Neuronal stem cell (in vitro differentiated cells): Measurements from ENCODE around the gene YJU2.
A peak's percentile ranks its signal among the peaks of the same experiment; 100 is the strongest.

Source experiments
- DNase-seq: peaks from one replicate; pipeline ENCODE4 v3.0.0-alpha.2; 2013; ENCODE audit warnings: low spot score
- H2AFZ ChIP-seq: one replicate; pipeline ENCODE4 v1.6.1; 2013; ENCODE audit warnings: mild to moderate bottlenecking, low read length, inconsistent platforms
- H2AK5ac ChIP-seq: 2 replicates; pipeline ENCODE4 v1.6.1; 2013; ENCODE audit warnings: low read depth, mild to moderate bottlenecking, inconsistent platforms, low read length, moderate library complexity, mixed read lengths
- H2BK120ac ChIP-seq: 2 replicates; pipeline ENCODE4 v1.6.1; 2013; ENCODE audit warnings: low read depth, mild to moderate bottlenecking, inconsistent platforms, low read length, moderate library complexity, mixed read lengths
- H2BK12ac ChIP-seq: one replicate; pipeline ENCODE4 v1.6.1; 2013; ENCODE audit warnings: low read length, inconsistent platforms
- H2BK15ac ChIP-seq: 2 replicates; pipeline ENCODE4 v1.6.1; 2013; ENCODE audit warnings: mild to moderate bottlenecking, low read length, inconsistent platforms, mixed read lengths
- H2BK5ac ChIP-seq: one replicate; pipeline ENCODE4 v1.6.1; 2013; ENCODE audit warnings: inconsistent platforms, mild to moderate bottlenecking, low read length, moderate library complexity
- H3K14ac ChIP-seq: one replicate; pipeline ENCODE4 v1.6.1; 2013; ENCODE audit warnings: low read length, inconsistent platforms
- H3K18ac ChIP-seq: 2 replicates; pipeline ENCODE4 v1.6.1; 2013; ENCODE audit warnings: low read length, inconsistent platforms
- H3K23ac ChIP-seq: 2 replicates; pipeline ENCODE4 v1.6.1; 2013; ENCODE audit warnings: low read depth, mild to moderate bottlenecking, mixed read lengths, low read length, inconsistent platforms; ENCODE audit not compliant: poor library complexity
- H3K27ac ChIP-seq: replicated peaks from 3 replicates; pipeline ENCODE4 v1.5.1; 2013; ENCODE audit warnings: low read length, inconsistent platforms
- H3K27me3 ChIP-seq, 3 experiments: 2 replicates each; pipeline ENCODE4 v1.6.1; 2013; ENCODE audit warnings: low read length in 3 of 3, mild to moderate bottlenecking in 2 of 3, inconsistent platforms in 1 of 3, low read depth in 1 of 3, mixed read lengths in 1 of 3, moderate library complexity in 1 of 3; ENCODE audit not compliant: control insufficient read depth in 3 of 3, insufficient read depth in 3 of 3
- H3K36me3 ChIP-seq, 2 donors: replicated peaks in 1 of 2; 2 replicates each; pipeline ENCODE4 v1.6.1; 2013; ENCODE audit warnings: low read length in 2 of 2; ENCODE audit not compliant: control insufficient read depth in 2 of 2, insufficient read depth in 2 of 2
- H3K4ac ChIP-seq: 2 replicates; pipeline ENCODE4 v1.6.1; 2013; ENCODE audit warnings: inconsistent platforms, mild to moderate bottlenecking, low read length, moderate library complexity
- H3K4me1 ChIP-seq, 2 donors: 1 replicate in 1 of 2; 2 replicates in 1 of 2; pipeline ENCODE4 v1.6.1; 2013; ENCODE audit warnings: low read length in 2 of 2, low read depth in 1 of 2; ENCODE audit not compliant: control insufficient read depth in 2 of 2, insufficient read depth in 1 of 2
- H3K4me2 ChIP-seq: one replicate; pipeline ENCODE4 v1.6.1; 2013; ENCODE audit warnings: mild to moderate bottlenecking, low read length, inconsistent platforms; ENCODE audit not compliant: insufficient read depth, poor library complexity, severe bottlenecking
- H3K4me3 ChIP-seq, 2 donors: 2 replicates each; pipeline ENCODE4 v1.5.1; 2013; ENCODE audit warnings: low read length in 2 of 2, mild to moderate bottlenecking in 2 of 2, inconsistent platforms in 1 of 2, moderate library complexity in 1 of 2
- H3K79me1 ChIP-seq: one replicate; pipeline ENCODE4 v1.6.1; 2013; ENCODE audit warnings: low read depth, mild to moderate bottlenecking, inconsistent platforms, low read length, moderate library complexity
- H3K9ac ChIP-seq: one replicate; pipeline ENCODE4 v1.6.1; 2013; ENCODE audit warnings: mild to moderate bottlenecking, low read depth, low read length, inconsistent platforms; ENCODE audit not compliant: poor library complexity
- H3K9me3 ChIP-seq, 2 donors: replicated peaks in 1 of 2; 2 replicates each; pipeline versions ENCODE3 to v1.6.1; 2013; ENCODE audit warnings: low read length in 2 of 2, mild to moderate bottlenecking in 2 of 2, inconsistent platforms in 1 of 2, low read depth in 1 of 2, mixed read lengths in 1 of 2, moderate library complexity in 1 of 2; ENCODE audit not compliant: control insufficient read depth in 2 of 2, insufficient read depth in 1 of 2
- H4K8ac ChIP-seq: one replicate; pipeline ENCODE4 v1.6.1; 2013; ENCODE audit warnings: low read depth, mild to moderate bottlenecking, inconsistent platforms, low read length, moderate library complexity
- H4K91ac ChIP-seq: one replicate; pipeline ENCODE4 v1.6.1; 2013; ENCODE audit warnings: low read length, low read depth, mild to moderate bottlenecking, inconsistent platforms; ENCODE audit not compliant: poor library complexity
- WGBS, 2 donors: extraction: QIAGEN DNeasy Blood & Tissue Kit; methylation state at CpG; one replicate each; pipeline ENCODE4 v1.1.7; 2013; ENCODE audit warnings: missing lambda C conversion rate in 2 of 2, mixed read lengths in 1 of 2; ENCODE audit not compliant: insufficient read length in 2 of 2, insufficient replicate concordance in 1 of 2; ENCODE audit errors: extremely low coverage in 2 of 2; 5-methylcytosine and 5-hydroxymethylcytosine counted together

YJU2 gene

GRCh38 chr19:4277191-4277696 lies 30.4 kb downstream of the YJU2 start:
- Histone ChIP-seq H3K36me3 (no peaks in the 10 kb centered on the region), H3K9me3 (no peaks in the 10 kb centered on the region), H4K8ac (peak overlapping the region; percentile 65), H3K79me1 (no peaks in the 10 kb centered on the region), H3K14ac (no peak overlapping the region), H3K4me2 (no peak overlapping the region), H4K91ac (no peak overlapping the region), H3K9ac (no peak overlapping the region), H3K4me1 (peaks cover 3 to 14% of the 10 kb centered on the region in 2 donors), H2BK15ac (peak overlapping the region; percentile 49), H2AFZ (no peak overlapping the region), H3K27me3 (peaks cover 0 to 41% (median 12%) of the 10 kb centered on the region in 3 experiments), H2BK120ac (no peak overlapping the region), H3K27ac (no peak overlapping the region), H2BK12ac (no peak overlapping the region), H3K18ac (peak overlapping the region; percentile 64), H3K4me3 (no peak overlapping the region), H2AK5ac (no peak overlapping the region), H3K23ac (peak overlapping the region; percentile 95), H2BK5ac (no peak overlapping the region), H3K4ac (no peak overlapping the region)
- DNase-seq: no peak
- no CpG with 5 or more reads among the region's 16 CpGs for WGBS, 2 donors

GRCh38 chr19:4278010-4278409 lies 31.1 kb downstream of the YJU2 start:
- H3K4me1 ChIP-seq: peaks cover 3 to 14% of the 10 kb centered on the region in 2 donors
- H4K8ac ChIP-seq: no peak overlapping the region
- no peaks in the 10 kb centered on the region for H3K9me3 ChIP-seq
- no peak overlapping the region for H2BK15ac ChIP-seq
- peak overlapping the region; percentile 85 for H2AFZ ChIP-seq
- H2BK120ac ChIP-seq: no peak overlapping the region
- H3K4ac ChIP-seq: no peak overlapping the region
- H3K18ac ChIP-seq: peak overlapping the region; percentile 76
- no peak for DNase-seq
- no peaks in the 10 kb centered on the region for H3K79me1 ChIP-seq
- no peak overlapping the region for H2BK12ac ChIP-seq
- peaks cover 0 to 44% (median 12%) of the 10 kb centered on the region in 3 experiments for H3K27me3 ChIP-seq
- no peak overlapping the region for H3K4me2 ChIP-seq
- H2AK5ac ChIP-seq: no peak overlapping the region
- H2BK5ac ChIP-seq: no peak overlapping the region
- no CpG with 5 or more reads among the region's 4 CpGs for WGBS, 2 donors
- H3K36me3 ChIP-seq: peaks cover 0 to 5% of the 10 kb centered on the region in 2 donors
- H3K9ac ChIP-seq: no peak overlapping the region
- H3K14ac ChIP-seq: peak overlapping the region; percentile 56
- H4K91ac ChIP-seq: no peak overlapping the region
- no peak overlapping the region for H3K27ac ChIP-seq
- peak overlapping the region in 1 of 2 donors; percentile 65 for H3K4me3 ChIP-seq
- H3K23ac ChIP-seq: no peak overlapping the region

- H3K18ac ChIP-seq: peak within 1 kb of the TSS; percentile 87
- no peak within 1 kb of the TSS for H4K8ac ChIP-seq
- no peak within 1 kb of the TSS for H3K4ac ChIP-seq
- H2AFZ ChIP-seq: peak within 1 kb of the TSS; percentile 85
- H2BK15ac ChIP-seq: peak within 1 kb of the TSS; percentile 58
- H3K14ac ChIP-seq: peak within 1 kb of the TSS; percentile 56
- no peak within 1 kb of the TSS for H4K91ac ChIP-seq
- peak within 1 kb of the TSS; percentile 77 for H3K9ac ChIP-seq
- DNase-seq: no peak
- no peaks in the 10 kb centered on the region for H3K79me1 ChIP-seq
- no peaks in the 10 kb centered on the region for H3K9me3 ChIP-seq
- no peak within 1 kb of the TSS for H2BK5ac ChIP-seq
- WGBS, 2 donors: no CpG with 5 or more reads among the region's 44 CpGs
- no peak within 1 kb of the TSS for H3K27ac ChIP-seq
- H3K23ac ChIP-seq: no peak within 1 kb of the TSS
- peaks cover 3 to 14% of the 10 kb centered on the region in 2 donors for H3K4me1 ChIP-seq
- peaks cover 0 to 8% of the 10 kb centered on the region in 2 donors for H3K36me3 ChIP-seq
- peak within 1 kb of the TSS; percentile 65 to 69 for H3K4me3 ChIP-seq
- peak within 1 kb of the TSS; percentile 87 for H2BK120ac ChIP-seq
- H3K4me2 ChIP-seq: peak within 1 kb of the TSS; percentile 71
- H2BK12ac ChIP-seq: no peak within 1 kb of the TSS
- H2AK5ac ChIP-seq: peak within 1 kb of the TSS; percentile 92
- H3K27me3 ChIP-seq: peaks cover 0 to 45% (median 12%) of the 10 kb centered on the region in 3 experiments
Observed at GRCh38 chr19:4278419-4279266, 31.8 kb downstream of the YJU2 start, which contains the start of gene SHD. SHD (plus strand) TSS chr19:4279266; CDS start chr19:4280064, 798 bp downstream.

GRCh38 chr19:4279267-4279529 lies 32.3 kb downstream of the YJU2 start:
- H2BK15ac ChIP-seq: no peak overlapping the region
- H3K4me1 ChIP-seq: peaks cover 3 to 14% of the 10 kb centered on the region in 2 donors
- H4K8ac ChIP-seq: no peak overlapping the region
- H3K4me2 ChIP-seq: peak overlapping the region; percentile 71
- H3K27me3 ChIP-seq: peaks cover 0 to 45% (median 12%) of the 10 kb centered on the region in 3 experiments
- H3K36me3 ChIP-seq: peaks cover 0 to 9% of the 10 kb centered on the region in 2 donors
- DNase-seq: no peak
- peak overlapping the region; percentile 38 for H3K18ac ChIP-seq
- H2AFZ ChIP-seq: peak overlapping the region; percentile 85
- WGBS, 2 donors: no CpG with 5 or more reads among the region's 30 CpGs
- H3K4me3 ChIP-seq: peak overlapping the region; percentile 65 to 69
- H3K27ac ChIP-seq: no peak overlapping the region
- no peaks in the 10 kb centered on the region for H3K79me1 ChIP-seq
- H2BK12ac ChIP-seq: no peak overlapping the region
- H3K9ac ChIP-seq: no peak overlapping the region
- no peaks in the 10 kb centered on the region for H3K9me3 ChIP-seq
- H2BK5ac ChIP-seq: no peak overlapping the region
- no peak overlapping the region for H2BK120ac ChIP-seq
- no peak overlapping the region for H2AK5ac ChIP-seq
- no peak overlapping the region for H3K23ac ChIP-seq
- no peak overlapping the region for H3K14ac ChIP-seq
- no peak overlapping the region for H4K91ac ChIP-seq
- no peak overlapping the region for H3K4ac ChIP-seq
